Right lobe of liver (tissue), 4 donors: ENCODE data around the gene RGS12.

Source experiments
- CTCF ChIP-seq, 4 donors: fragments of 200-600 bp in 3 of 4; fragments of 450-650 bp in 1 of 4; IDR thresholded peaks; one replicate each; pipeline versions ENCODE4 v1.5.1 to v1.8.0; 2016 to 2022; ENCODE audit warnings: antibody characterized with exemption in 4 of 4, mild to moderate bottlenecking in 2 of 4
- POLR2A ChIP-seq: fragments of 450-650 bp; IDR thresholded peaks from one replicate; pipeline ENCODE4 v1.6.1; 2017; ENCODE audit warnings: antibody characterized with exemption, mild to moderate bottlenecking
- donor health status: DM: no; HTN: no; CAD: no.
- donor health status: DM: no; HTN: no; CAD: no.
- donor health status: DM: no; HTN: yes; CAD: no.

GRCh38 chr4:3283916-3284315, 8.9 kb upstream of the RGS12 start:
- no peak for TF ChIP-seq CTCF (IDR thresholded peaks at IDR 0.05)
- TF ChIP-seq POLR2A = no peak
